ENCODE data around the gene UBE2O. TPM values are rescaled to one million over a fixed set of nuclear protein-coding genes. Genes with fewer than 3 reads are reported as not detected.

UBE2O gene
- total and polyA plus RNA-seq, 2 experiments from 2014 or later = 30.4 to 79.4 TPM

DNA sequence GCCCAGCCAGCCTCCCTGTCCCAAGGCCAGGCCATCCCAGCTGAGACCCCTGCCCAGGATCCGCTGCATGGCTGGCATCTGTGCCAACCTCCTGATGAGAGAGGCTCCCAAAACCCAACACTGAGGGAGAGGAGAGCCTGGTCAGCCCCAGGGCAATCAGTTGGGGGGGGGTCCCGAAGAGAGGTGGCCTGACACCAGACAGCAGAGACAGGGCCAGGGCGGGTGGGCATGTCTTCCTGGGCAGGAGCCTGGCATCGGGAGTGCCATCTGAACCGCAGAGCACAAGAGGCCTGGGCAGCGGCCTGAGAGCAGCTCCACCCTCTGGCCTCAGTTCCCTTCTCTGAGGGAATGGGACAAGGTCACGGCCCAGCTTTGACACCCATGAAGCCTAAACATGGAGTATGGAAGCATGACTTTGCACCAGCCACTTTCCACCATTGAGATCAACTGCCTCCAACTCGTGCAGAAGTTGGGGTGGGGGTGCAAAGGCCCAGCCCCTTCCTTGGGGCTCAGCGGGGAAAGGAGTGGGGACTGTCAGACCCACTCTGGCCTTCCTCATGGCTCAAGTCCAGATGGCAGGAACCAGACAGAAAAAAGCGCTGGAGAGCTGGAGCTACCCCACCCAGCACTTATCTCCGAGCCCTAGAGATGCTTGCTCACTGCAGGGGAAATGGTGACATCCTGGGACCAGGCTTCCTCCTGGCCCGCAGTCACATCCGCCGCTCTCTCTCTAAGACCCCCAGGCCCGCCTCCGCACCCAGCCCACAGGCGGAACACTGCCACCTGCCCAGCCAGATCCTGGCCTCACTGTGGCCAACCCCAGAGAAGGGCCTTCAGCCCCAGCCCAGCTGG lies 38.5 kb upstream of the UBE2O start (continued):
- TF ChIP-seq, protein P1, sequence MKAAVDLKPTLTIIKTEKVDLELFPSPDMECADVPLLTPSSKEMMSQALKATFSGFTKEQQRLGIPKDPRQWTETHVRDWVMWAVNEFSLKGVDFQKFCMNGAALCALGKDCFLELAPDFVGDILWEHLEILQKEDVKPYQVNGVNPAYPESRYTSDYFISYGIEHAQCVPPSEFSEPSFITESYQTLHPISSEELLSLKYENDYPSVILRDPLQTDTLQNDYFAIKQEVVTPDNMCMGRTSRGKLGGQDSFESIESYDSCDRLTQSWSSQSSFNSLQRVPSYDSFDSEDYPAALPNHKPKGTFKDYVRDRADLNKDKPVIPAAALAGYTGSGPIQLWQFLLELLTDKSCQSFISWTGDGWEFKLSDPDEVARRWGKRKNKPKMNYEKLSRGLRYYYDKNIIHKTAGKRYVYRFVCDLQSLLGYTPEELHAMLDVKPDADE (IDR thresholded peaks at IDR 0.05) = no peak
- TF ChIP-seq ZNF331 (CRISPR knock-in tag; IDR thresholded peaks at IDR 0.05; ENCODE audit: low read depth) (no peak), POLR2AphosphoS5 (IDR thresholded peaks at IDR 0.05; ENCODE audit: low read depth) (no peak), ZNF114 (CRISPR knock-in tag; IDR thresholded peaks at IDR 0.05) (no peak)
- TF ChIP-seq, protein P2, sequence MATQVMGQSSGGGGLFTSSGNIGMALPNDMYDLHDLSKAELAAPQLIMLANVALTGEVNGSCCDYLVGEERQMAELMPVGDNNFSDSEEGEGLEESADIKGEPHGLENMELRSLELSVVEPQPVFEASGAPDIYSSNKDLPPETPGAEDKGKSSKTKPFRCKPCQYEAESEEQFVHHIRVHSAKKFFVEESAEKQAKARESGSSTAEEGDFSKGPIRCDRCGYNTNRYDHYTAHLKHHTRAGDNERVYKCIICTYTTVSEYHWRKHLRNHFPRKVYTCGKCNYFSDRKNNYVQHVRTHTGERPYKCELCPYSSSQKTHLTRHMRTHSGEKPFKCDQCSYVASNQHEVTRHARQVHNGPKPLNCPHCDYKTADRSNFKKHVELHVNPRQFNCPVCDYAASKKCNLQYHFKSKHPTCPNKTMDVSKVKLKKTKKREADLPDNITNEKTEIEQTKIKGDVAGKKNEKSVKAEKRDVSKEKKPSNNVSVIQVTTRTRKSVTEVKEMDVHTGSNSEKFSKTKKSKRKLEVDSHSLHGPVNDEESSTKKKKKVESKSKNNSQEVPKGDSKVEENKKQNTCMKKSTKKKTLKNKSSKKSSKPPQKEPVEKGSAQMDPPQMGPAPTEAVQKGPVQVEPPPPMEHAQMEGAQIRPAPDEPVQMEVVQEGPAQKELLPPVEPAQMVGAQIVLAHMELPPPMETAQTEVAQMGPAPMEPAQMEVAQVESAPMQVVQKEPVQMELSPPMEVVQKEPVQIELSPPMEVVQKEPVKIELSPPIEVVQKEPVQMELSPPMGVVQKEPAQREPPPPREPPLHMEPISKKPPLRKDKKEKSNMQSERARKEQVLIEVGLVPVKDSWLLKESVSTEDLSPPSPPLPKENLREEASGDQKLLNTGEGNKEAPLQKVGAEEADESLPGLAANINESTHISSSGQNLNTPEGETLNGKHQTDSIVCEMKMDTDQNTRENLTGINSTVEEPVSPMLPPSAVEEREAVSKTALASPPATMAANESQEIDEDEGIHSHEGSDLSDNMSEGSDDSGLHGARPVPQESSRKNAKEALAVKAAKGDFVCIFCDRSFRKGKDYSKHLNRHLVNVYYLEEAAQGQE (IDR thresholded peaks at IDR 0.05; ENCODE audit: unreplicated experiment) = no peak

DNA sequence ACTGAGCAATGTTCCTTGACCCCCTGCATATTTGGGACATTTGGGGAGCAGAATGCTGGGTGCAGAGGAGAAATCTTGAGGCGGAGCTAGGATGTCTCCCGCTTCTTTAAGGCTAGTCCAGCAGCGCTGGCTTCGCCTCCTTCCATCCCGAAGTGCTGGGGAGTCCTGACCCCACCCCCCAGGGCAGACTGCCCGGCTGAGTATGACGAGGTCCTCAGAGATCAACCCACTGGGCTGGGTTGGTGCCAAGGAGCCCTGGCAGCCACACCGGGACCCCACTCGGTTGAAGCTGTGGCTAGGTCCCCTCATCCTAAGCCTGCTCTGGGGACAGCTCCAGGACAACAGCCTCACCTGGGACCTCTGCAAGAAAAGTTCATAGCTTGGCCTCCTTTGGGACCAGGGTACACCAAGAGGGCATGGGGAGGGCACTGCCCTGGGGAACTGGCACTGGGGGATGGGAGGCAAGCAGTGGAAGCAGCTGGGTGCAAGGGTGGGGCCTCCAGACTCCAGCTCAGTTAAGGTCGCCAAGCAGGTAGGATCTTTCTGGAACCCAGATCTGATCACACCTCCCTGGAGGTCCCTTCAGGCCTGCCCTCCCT lies 37.3 kb upstream of the UBE2O start:
- no peak overlapping the region for H3K27ac Mint-ChIP-seq
- H3K4me3 Mint-ChIP-seq = no peak overlapping the region
- H3K4me1 ChIP-seq (ENCODE audit: insufficient read depth) = peaks cover 10% of the 10 kb centered on the region
- H3K4me3 ChIP-seq = no peak overlapping the region
- H3K9me3 Mint-ChIP-seq = no peaks in the 10 kb centered on the region
- no peak overlapping the region for H3K4me2 ChIP-seq
- peaks cover 12% of the 10 kb centered on the region for H4K20me1 ChIP-seq (replicated peaks; ENCODE audit: insufficient read depth)
- no peak overlapping the region for H2AFZ ChIP-seq
- ATAC-seq (no peak), DNase-seq (ENCODE audit: low spot score) (no peak)
- H3K9me2 ChIP-seq (ENCODE audit: insufficient read depth) = no peaks in the 10 kb centered on the region
- H3K36me3 ChIP-seq (ENCODE audit: insufficient read depth) = no peaks in the 10 kb centered on the region
- no peak for TF ChIP-seq JUNB (IDR thresholded peaks at IDR 0.05; ENCODE audit: unreplicated experiment)
- no peak for TF ChIP-seq ZNF331 (CRISPR knock-in tag; IDR thresholded peaks at IDR 0.05; ENCODE audit: low read depth)
- H3K36me3 Mint-ChIP-seq (ENCODE audit: low read depth) = no peaks in the 10 kb centered on the region
- H3F3A ChIP-seq (replicated peaks; ENCODE audit: low read depth) = no peaks in the 10 kb centered on the region
- no peak overlapping the region for H3K27ac ChIP-seq (ENCODE audit: low read depth)
- H3K79me2 ChIP-seq (replicated peaks; ENCODE audit: insufficient read depth) = no peaks in the 10 kb centered on the region
- H3K27me3 ChIP-seq (ENCODE audit: insufficient read depth) = no peaks in the 10 kb centered on the region
- peaks cover 16% of the 10 kb centered on the region for H3K4me1 Mint-ChIP-seq
- H3K27me3 Mint-ChIP-seq (ENCODE audit: insufficient read depth, low read depth, poor library complexity) = peaks cover 15% of the 10 kb centered on the region

Data from GM23338 (cell line).